ENCODE data around the gene TSHZ1.

Gene TSHZ1

GRCh38 chr18:75169411-75169810, 41.2 kb upstream of the TSHZ1 start:
- no peak for DNase-seq (ENCODE audit: extremely low spot score)
- POLR2A ChIA-PET: no interaction called here
- CTCF ChIA-PET: no interaction called here
- no peak for TF ChIP-seq SP1 (IDR thresholded peaks at IDR 0.05)

DNA sequence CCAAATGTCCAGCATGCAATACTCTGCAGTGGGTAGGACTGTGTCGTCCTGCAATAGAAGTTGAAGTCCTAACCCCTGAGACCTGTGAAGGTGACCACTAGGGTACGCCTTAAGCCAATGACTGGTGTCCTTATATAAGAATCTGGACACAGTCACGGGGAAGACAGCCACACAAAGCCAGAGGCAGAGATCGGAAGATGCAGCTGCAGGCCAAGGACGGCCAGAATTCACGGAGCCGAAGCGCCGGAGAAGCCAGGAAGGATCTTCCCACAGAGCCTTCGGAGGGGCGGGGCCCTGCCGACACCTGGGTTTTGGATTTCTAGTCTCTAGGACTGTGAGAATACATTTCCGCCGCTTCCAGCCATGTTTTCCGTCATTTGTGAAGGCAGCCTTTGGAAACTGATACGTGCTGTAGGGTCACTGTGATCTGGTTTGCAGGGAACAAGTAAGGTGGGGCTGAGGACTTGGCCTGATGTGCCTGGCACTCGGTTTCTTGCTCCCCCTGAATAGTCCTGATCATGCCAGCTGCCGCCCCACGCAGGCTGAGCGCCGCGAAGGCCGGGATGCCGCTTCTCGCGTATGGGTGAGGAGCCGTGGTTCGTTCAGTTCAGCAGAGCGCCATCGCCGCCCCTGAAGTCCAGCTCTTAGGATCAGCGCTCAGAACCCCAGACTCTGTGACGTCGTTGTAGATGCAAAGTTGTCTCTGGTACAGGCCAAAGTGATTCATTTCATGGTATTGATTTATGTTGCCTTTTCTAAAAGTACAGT, 40.4 kb upstream of the TSHZ1 start:
- CTCF ChIA-PET: no interaction called here
- TF ChIP-seq NFRKB (IDR thresholded peaks at IDR 0.05): no peak
- TF ChIP-seq BHLHE40 (IDR thresholded peaks at IDR 0.05; ENCODE audit: borderline replicate concordance): no peak
- no peak for TF ChIP-seq FOXA1 (IDR thresholded peaks at IDR 0.05)
- TF ChIP-seq SP1 (IDR thresholded peaks at IDR 0.05): no peak
- no peak for TF ChIP-seq SUZ12 (IDR thresholded peaks at IDR 0.05)
- TF ChIP-seq LEF1 (IDR thresholded peaks at IDR 0.05; ENCODE audit: borderline replicate concordance): no peak
- no peak for TF ChIP-seq ELF4 (IDR thresholded peaks at IDR 0.05)
- no peak for TF ChIP-seq TARDBP (IDR thresholded peaks at IDR 0.05)
- no peak for TF ChIP-seq FOXK2 (IDR thresholded peaks at IDR 0.05)
- no peak for TF ChIP-seq CTBP1 (IDR thresholded peaks at IDR 0.05; ENCODE audit: borderline replicate concordance)
- TF ChIP-seq, protein P1, sequence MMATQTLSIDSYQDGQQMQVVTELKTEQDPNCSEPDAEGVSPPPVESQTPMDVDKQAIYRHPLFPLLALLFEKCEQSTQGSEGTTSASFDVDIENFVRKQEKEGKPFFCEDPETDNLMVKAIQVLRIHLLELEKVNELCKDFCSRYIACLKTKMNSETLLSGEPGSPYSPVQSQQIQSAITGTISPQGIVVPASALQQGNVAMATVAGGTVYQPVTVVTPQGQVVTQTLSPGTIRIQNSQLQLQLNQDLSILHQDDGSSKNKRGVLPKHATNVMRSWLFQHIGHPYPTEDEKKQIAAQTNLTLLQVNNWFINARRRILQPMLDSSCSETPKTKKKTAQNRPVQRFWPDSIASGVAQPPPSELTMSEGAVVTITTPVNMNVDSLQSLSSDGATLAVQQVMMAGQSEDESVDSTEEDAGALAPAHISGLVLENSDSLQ (IDR thresholded peaks at IDR 0.05): no peak
- no peak for TF ChIP-seq L3MBTL2 (conservative IDR thresholded peaks at IDR 0.05)
- TF ChIP-seq HDGF (IDR thresholded peaks at IDR 0.05; ENCODE audit: borderline replicate concordance): no peak
- no peak for TF ChIP-seq ZNF384 (IDR thresholded peaks at IDR 0.05)
- TF ChIP-seq FOXM1 (IDR thresholded peaks at IDR 0.05; ENCODE audit: borderline replicate concordance): no peak
- TF ChIP-seq ARNT (IDR thresholded peaks at IDR 0.05): no peak
- DNase-seq (ENCODE audit: extremely low spot score): no peak
- POLR2A ChIA-PET: no interaction called here

DNA sequence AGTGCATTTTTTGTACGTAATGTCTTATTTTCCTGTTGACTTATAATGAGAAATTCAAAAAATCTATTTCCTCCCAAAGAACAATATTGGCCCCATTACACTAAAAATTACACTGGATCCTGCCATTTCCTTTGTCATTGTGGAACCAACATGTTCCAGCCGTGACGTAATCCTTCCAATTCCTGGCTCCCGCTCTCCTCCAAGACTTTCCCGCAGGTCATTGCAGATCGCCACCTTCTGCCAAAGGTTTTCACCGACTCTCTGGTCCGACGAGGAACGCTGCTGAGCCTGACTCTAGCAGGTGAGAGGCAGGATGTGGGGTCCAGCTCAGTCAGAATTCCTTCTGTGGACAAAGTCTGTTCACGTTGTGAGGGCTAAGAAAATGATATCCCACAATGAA, 39.7 kb upstream of the TSHZ1 start:
- TF ChIP-seq ELF4 (IDR thresholded peaks at IDR 0.05) (no peak), NFRKB (IDR thresholded peaks at IDR 0.05) (no peak), HDGF (IDR thresholded peaks at IDR 0.05; ENCODE audit: borderline replicate concordance) (no peak), FOXA1 (IDR thresholded peaks at IDR 0.05) (no peak), ZNF384 (IDR thresholded peaks at IDR 0.05) (no peak), ARNT (IDR thresholded peaks at IDR 0.05) (no peak), TARDBP (IDR thresholded peaks at IDR 0.05) (no peak), FOXK2 (IDR thresholded peaks at IDR 0.05) (no peak), LEF1 (IDR thresholded peaks at IDR 0.05; ENCODE audit: borderline replicate concordance) (no peak), CTBP1 (IDR thresholded peaks at IDR 0.05; ENCODE audit: borderline replicate concordance) (no peak), BHLHE40 (IDR thresholded peaks at IDR 0.05; ENCODE audit: borderline replicate concordance) (no peak), SP1 (IDR thresholded peaks at IDR 0.05) (no peak), FOXM1 (IDR thresholded peaks at IDR 0.05; ENCODE audit: borderline replicate concordance) (no peak), SUZ12 (IDR thresholded peaks at IDR 0.05) (no peak)
- TF ChIP-seq, protein P1 (IDR thresholded peaks at IDR 0.05): no peak
- POLR2A ChIA-PET: no interaction called here
- no peak for DNase-seq (ENCODE audit: extremely low spot score)
- CTCF ChIA-PET: no interaction called here

GRCh38 chr18:75172299-75173124, 38.1 kb upstream of the TSHZ1 start:
- no peak for DNase-seq (ENCODE audit: extremely low spot score)
- ChIA-PET POLR2A (no interaction called here), CTCF (no interaction called here)
- no peak for TF ChIP-seq FOXM1 (IDR thresholded peaks at IDR 0.05; ENCODE audit: borderline replicate concordance)
- no peak for TF ChIP-seq CTBP1 (IDR thresholded peaks at IDR 0.05; ENCODE audit: borderline replicate concordance)
- no peak for TF ChIP-seq HDGF (IDR thresholded peaks at IDR 0.05; ENCODE audit: borderline replicate concordance)
- TF ChIP-seq BHLHE40 (IDR thresholded peaks at IDR 0.05; ENCODE audit: borderline replicate concordance): no peak
- TF ChIP-seq, protein P1 (IDR thresholded peaks at IDR 0.05): no peak
- TF ChIP-seq ELF4 (IDR thresholded peaks at IDR 0.05): no peak
- no peak for TF ChIP-seq SUZ12 (IDR thresholded peaks at IDR 0.05)
- TF ChIP-seq TARDBP (IDR thresholded peaks at IDR 0.05): no peak
- TF ChIP-seq FOXA1 (IDR thresholded peaks at IDR 0.05): no peak
- no peak for TF ChIP-seq SP1 (IDR thresholded peaks at IDR 0.05)
- TF ChIP-seq ARNT (IDR thresholded peaks at IDR 0.05): no peak
- TF ChIP-seq FOXK2 (IDR thresholded peaks at IDR 0.05): no peak
- no peak for TF ChIP-seq LEF1 (IDR thresholded peaks at IDR 0.05; ENCODE audit: borderline replicate concordance)
- TF ChIP-seq ZNF384 (IDR thresholded peaks at IDR 0.05): no peak
- TF ChIP-seq L3MBTL2 (conservative IDR thresholded peaks at IDR 0.05): no peak
- no peak for TF ChIP-seq NFRKB (IDR thresholded peaks at IDR 0.05)

- TF ChIP-seq FOXM1 (IDR thresholded peaks at IDR 0.05; ENCODE audit: borderline replicate concordance) (no peak), CTBP1 (IDR thresholded peaks at IDR 0.05; ENCODE audit: borderline replicate concordance) (no peak), ELF4 (IDR thresholded peaks at IDR 0.05) (no peak), TARDBP (IDR thresholded peaks at IDR 0.05) (no peak), SUZ12 (IDR thresholded peaks at IDR 0.05) (no peak), NFRKB (IDR thresholded peaks at IDR 0.05) (no peak)
- ChIA-PET CTCF (no interaction called here), POLR2A (no interaction called here)
- no peak for DNase-seq (ENCODE audit: extremely low spot score)
Observed at GRCh38 chr18:75173125-75173432, 37.5 kb upstream of the TSHZ1 start.

GRCh38 chr18:75173738-75174137, 36.9 kb upstream of the TSHZ1 start:
- no peak for TF ChIP-seq SUZ12 (IDR thresholded peaks at IDR 0.05)
- no peak for TF ChIP-seq L3MBTL2 (conservative IDR thresholded peaks at IDR 0.05)
- no peak for TF ChIP-seq FOXM1 (IDR thresholded peaks at IDR 0.05; ENCODE audit: borderline replicate concordance)
- no peak for TF ChIP-seq LEF1 (IDR thresholded peaks at IDR 0.05; ENCODE audit: borderline replicate concordance)
- TF ChIP-seq, protein P1 (IDR thresholded peaks at IDR 0.05): no peak
- TF ChIP-seq FOXA1 (IDR thresholded peaks at IDR 0.05): no peak
- no peak for TF ChIP-seq NFRKB (IDR thresholded peaks at IDR 0.05)
- no peak for TF ChIP-seq FOXK2 (IDR thresholded peaks at IDR 0.05)
- no peak for TF ChIP-seq TARDBP (IDR thresholded peaks at IDR 0.05)
- TF ChIP-seq ZNF384 (IDR thresholded peaks at IDR 0.05): no peak
- TF ChIP-seq SP1 (IDR thresholded peaks at IDR 0.05): no peak
- POLR2A ChIA-PET: no interaction called here
- CTCF ChIA-PET: no interaction called here
- DNase-seq (ENCODE audit: extremely low spot score): no peak

Data from HEK293T (cell line).